ENCODE data around the gene OR11H1.
"Not testable (repeated sequence)": the region's sequence is repeated elsewhere in the genome, so short reads cannot be mapped to it uniquely, and the experiment has no call there.

OR11H1 gene, protein sequence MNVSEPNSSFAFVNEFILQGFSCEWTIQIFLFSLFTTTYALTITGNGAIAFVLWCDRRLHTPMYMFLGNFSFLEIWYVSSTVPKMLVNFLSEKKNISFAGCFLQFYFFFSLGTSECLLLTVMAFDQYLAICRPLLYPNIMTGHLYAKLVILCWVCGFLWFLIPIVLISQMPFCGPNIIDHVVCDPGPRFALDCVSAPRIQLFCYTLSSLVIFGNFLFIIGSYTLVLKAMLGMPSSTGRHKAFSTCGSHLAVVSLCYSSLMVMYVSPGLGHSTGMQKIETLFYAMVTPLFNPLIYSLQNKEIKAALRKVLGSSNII

DNA sequence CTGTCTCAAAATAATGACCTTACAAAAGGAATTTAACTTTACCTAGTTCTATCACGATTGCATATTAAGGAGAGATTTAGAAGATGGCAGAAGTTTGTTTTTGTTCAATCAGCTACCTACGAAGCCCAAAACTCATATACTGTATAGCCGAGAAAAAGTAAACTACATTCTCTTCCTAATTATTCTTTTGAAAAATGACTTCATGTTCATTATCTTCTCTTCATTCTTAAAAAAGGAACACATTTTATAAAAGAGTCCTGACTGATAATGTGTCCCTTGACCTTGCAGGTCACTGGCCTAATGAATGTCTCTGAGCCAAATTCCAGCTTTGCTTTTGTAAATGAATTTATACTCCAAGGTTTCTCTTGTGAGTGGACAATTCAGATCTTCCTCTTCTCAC, at the start of gene OR11H1:
TSS of gene OR11H1 (plus strand) at position 301 of the 400 bp plus-strand sequence. CDS start at position 301, 0 bp downstream.
- not testable (repeated sequence) for DNase-seq

DNA sequence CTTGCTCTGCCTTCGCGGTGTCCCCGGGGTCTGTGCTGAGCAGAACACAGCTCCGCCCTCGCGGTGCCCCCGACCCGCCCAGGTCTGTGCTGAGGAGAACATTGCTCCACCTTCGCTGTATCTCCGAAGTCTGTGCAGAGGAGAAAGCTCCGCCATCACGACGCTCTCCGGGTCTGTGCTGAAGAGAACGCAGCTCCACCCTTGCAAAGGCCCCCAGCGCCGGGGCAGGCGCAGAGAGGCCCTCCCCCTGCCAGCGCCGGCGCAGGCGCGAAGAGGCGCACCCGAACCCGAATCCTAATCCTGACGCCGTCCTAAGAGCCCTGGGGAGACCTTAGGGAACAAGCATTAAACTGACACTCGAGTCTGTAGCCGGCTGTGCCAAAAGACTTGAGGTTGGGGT, 18.0 kb upstream of the OR11H1 start:
- DNase-seq, result not testable (repeated sequence)

DNA sequence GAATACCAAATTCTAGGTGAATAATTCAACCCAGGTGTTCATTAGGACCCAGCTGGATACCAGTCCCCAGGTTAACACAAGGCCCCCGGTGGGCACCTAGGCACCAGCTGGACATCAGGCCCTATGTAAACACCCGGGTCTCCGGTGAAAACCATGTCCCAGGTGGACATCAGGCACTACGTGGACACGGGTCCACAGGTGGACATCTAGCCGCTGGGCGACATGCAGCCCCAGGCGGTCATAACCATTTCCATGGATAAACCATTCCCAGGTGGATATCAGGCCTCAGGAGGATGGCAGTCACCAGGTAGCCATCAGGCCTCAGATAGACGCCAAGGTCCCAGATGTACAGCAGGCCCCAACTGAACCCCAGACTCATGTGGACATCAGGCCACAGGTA, 12.1 kb upstream of the OR11H1 start:
- not testable (repeated sequence) for DNase-seq

DNA sequence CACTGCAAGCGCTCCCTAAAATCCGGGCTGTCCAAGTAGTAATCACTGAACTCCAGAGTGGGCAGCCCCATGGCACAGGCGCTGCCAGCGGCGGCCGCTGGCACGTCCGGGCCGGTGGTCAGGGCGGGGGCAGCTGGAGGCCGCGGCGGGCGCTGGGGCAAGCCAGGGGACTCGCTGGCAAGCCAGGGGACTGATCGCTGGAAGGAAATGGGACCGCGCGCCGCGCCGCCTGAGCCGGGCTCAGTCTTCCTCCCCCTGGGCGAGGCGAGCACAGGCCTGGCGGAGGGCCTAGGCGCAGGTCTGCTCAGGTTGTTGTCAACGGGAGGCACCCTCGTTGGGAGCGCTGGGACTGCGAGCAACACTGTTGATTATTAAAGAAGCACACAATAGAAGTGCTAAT, 25.8 kb downstream of the OR11H1 start:
- DNase-seq, result not testable (repeated sequence)

DNA sequence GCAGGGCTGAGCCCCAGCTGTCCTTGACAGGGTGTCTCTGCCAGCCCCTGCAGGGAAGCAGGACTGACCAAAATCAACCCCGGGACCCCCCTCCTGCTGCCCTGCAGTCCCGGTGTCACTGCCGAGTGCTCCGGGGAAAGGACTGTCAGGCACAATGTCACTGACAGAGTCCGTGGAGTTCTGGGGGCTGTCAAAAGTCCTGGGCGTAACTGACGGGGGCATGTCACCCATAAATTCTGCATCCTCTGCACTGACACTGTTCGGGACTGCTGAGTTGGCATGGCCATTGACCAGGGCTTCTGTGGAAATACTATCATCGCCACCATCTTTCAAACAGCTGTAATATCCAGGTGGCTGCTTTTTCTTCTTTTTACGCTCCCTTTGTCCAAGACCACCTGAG, 35.5 kb downstream of the OR11H1 start:
- DNase-seq, result not testable (repeated sequence)

DNA sequence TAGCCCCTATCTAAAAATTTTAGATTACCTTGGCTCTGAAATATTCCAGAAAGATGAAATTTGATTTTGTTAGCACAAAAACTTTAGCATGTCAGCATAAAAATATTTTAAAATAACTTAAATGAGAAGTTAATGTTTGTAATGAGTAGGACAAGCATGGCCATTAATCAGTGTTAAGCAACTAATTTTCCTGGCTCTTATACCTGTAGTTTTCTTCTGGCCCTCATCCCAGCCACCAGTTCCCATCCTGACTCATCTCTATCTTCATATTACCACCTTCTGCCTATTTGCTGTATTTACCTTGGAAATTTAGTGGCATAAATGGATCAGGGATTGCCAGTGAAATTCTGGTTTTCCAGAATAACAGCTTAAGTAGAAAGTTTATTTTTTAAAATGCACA, 37.1 kb downstream of the OR11H1 start:
- DNase-seq, result not testable (repeated sequence)
